Measurements from ENCODE around the gene BABAM2. TPM values are rescaled to one million over a fixed set of nuclear protein-coding genes. Genes with fewer than 3 reads are reported as not detected.

Gene BABAM2
- total RNA-seq, 1 experiment from 2014 or later, result 27.1 TPM

- WGBS (ENCODE audit: extremely low coverage, insufficient read length, low lambda C conversion rate), result no CpG with 5 or more reads among the region's 3 CpGs
Measured at GRCh38 chr2:28101892-28102291, 211.4 kb downstream of the BABAM2 start.

More at GRCh38 chr2:28101892-28102291, 211.4 kb downstream of the BABAM2 start:
- Mint-ChIP-seq H3K36me3 (ENCODE audit: insufficient read depth in 1 of 3, low read depth in 3 of 3) (no peaks in the 10 kb centered on the region), H3K4me3 (no peak overlapping the region), H3K27me3 (ENCODE audit: low read depth) (no peaks in the 10 kb centered on the region), H3K9me3 (no peaks in the 10 kb centered on the region), H3K27ac (no peak overlapping the region), H3K4me1 (no peaks in the 10 kb centered on the region)
- no peak overlapping the region for H3K56ac ChIP-seq (ENCODE audit: insufficient read length, low read depth, low read length)
- no peak overlapping the region for H4K91ac ChIP-seq (ENCODE audit: insufficient read length, low read depth, low read length)
- H2AFZ ChIP-seq (ENCODE audit: low read length), result no peak overlapping the region
- no peak overlapping the region for H2BK20ac ChIP-seq (ENCODE audit: low read depth, low read length, poor library complexity, severe bottlenecking)
- no peak overlapping the region for H3K4ac ChIP-seq (ENCODE audit: low read depth, low read length)
- H3K4me2 ChIP-seq (ENCODE audit: insufficient read depth, insufficient read length, low read length), result no peak overlapping the region
- H3K9ac ChIP-seq (ENCODE audit: extremely low read depth, insufficient read length, low read length), result no peak overlapping the region
- no peaks in the 10 kb centered on the region for H3K79me2 ChIP-seq (ENCODE audit: insufficient read depth, low read length)
- no peak overlapping the region for H2BK5ac ChIP-seq (ENCODE audit: insufficient read length, low read length)
- DNase-seq, result no peak
- H2BK12ac ChIP-seq (ENCODE audit: insufficient read length, low read depth, low read length), result no peak overlapping the region
- H2BK120ac ChIP-seq (ENCODE audit: low read depth, low read length, poor library complexity, severe bottlenecking), result no peak overlapping the region
- H3K14ac ChIP-seq (ENCODE audit: insufficient read depth, low read length), result no peak overlapping the region
- no peak overlapping the region for H2BK15ac ChIP-seq (ENCODE audit: low read depth, low read length)
- H3K27me3 ChIP-seq (ENCODE audit: insufficient read depth, low read length), result no peaks in the 10 kb centered on the region; the same call in 1 of the 2 replicates
- no peak overlapping the region for H3T11ph ChIP-seq (ENCODE audit: low read length)
- no peak overlapping the region for H3K23ac ChIP-seq (ENCODE audit: insufficient read length, low read depth, low read length)
- H3K27ac ChIP-seq (ENCODE audit: insufficient read length, low read depth, low read length), result no peak overlapping the region
- H4K5ac ChIP-seq (ENCODE audit: insufficient read length, low read depth, low read length), result no peak overlapping the region
- no peaks in the 10 kb centered on the region for H3K9me3 ChIP-seq (ENCODE audit: control insufficient read depth, low read depth, low read length)
- no peak overlapping the region for H4K8ac ChIP-seq (replicated peaks; ENCODE audit: insufficient read length, low read depth, low read length)
- H3K18ac ChIP-seq (ENCODE audit: insufficient read length, low read depth, low read length), result no peak overlapping the region
- no peaks in the 10 kb centered on the region for H3K79me1 ChIP-seq (ENCODE audit: insufficient read depth, low read depth, low read length, poor library complexity, severe bottlenecking)
- TF ChIP-seq CTCF (conservative IDR thresholded peaks at IDR 0.05), result no peak
- H3K23me2 ChIP-seq (ENCODE audit: insufficient read length, low read depth, low read length, poor library complexity, severe bottlenecking), result no peaks in the 10 kb centered on the region
- no peaks in the 10 kb centered on the region for H4K20me1 ChIP-seq (ENCODE audit: control insufficient read depth, insufficient read depth, insufficient read length)
- no peak overlapping the region for H2AK5ac ChIP-seq (ENCODE audit: insufficient read length, low read length)
- no peaks in the 10 kb centered on the region for H3K4me1 ChIP-seq (ENCODE audit: insufficient read depth, low read length)

Measured in H9 (cell line).